Measurements from ENCODE around the gene DLX1.
"Not testable (repeated sequence)": the region's sequence is repeated elsewhere in the genome, so short reads cannot be mapped to it uniquely, and the experiment has no call there.

Gene DLX1

GRCh38 chr2:172114579-172114978 is 29.3 kb downstream of the DLX1 start:
- DNase-seq (ENCODE audit: low spot score): no peak

GRCh38 chr2:172116107-172116506 is 30.8 kb downstream of the DLX1 start:
- no peak for DNase-seq (ENCODE audit: low spot score)

GRCh38 chr2:172119089-172119488 is 33.8 kb downstream of the DLX1 start:
- DNase-seq (ENCODE audit: low spot score): no peak

GRCh38 chr2:172120118-172120517 is 34.8 kb downstream of the DLX1 start:
- DNase-seq (ENCODE audit: low spot score): no peak

- no peak for DNase-seq (ENCODE audit: low spot score)
Observed at GRCh38 chr2:172128484-172128883, 43.2 kb downstream of the DLX1 start.

GRCh38 chr2:172129404-172129803 is 44.1 kb downstream of the DLX1 start:
- DNase-seq (ENCODE audit: low spot score): no peak

GRCh38 chr2:172131713-172132555 is 46.6 kb downstream of the DLX1 start:
- no peak for DNase-seq (ENCODE audit: low spot score)

- DNase-seq (ENCODE audit: low spot score): no peak
Observed at GRCh38 chr2:172134270-172134669, 49.0 kb downstream of the DLX1 start.

GRCh38 chr2:172135446-172135845 is 50.1 kb downstream of the DLX1 start:
- no peak for DNase-seq (ENCODE audit: low spot score)

GRCh38 chr2:172137109-172137508 is 51.8 kb downstream of the DLX1 start:
- no peak for DNase-seq (ENCODE audit: low spot score)

- no peak for DNase-seq (ENCODE audit: low spot score)
Observed at GRCh38 chr2:172137943-172138342, 52.6 kb downstream of the DLX1 start.

GRCh38 chr2:172138727-172139126 is 53.4 kb downstream of the DLX1 start:
- DNase-seq (ENCODE audit: low spot score): not testable (repeated sequence)
